Effector memory CD4-positive, alpha-beta T cell (primary cell): ENCODE results near the gene CPA1.
"Not testable (repeated sequence)": the region's sequence is repeated elsewhere in the genome, so short reads cannot be mapped to it uniquely, and the experiment has no call there.

Experiments
- DNase-seq, 3 donors: peaks; one replicate each; pipeline ENCODE4 v3.0.0-alpha.2; 2020
- H3K27ac ChIP-seq: 2 replicates; pipeline ENCODE4 v1.7.0; 2013; ENCODE audit warnings: mild to moderate bottlenecking, low read length, moderate library complexity; ENCODE audit not compliant: insufficient read depth, poor library complexity, severe bottlenecking
- H3K27me3 ChIP-seq: replicated peaks from 2 replicates; pipeline ENCODE4 v1.7.0; 2013; ENCODE audit warnings: mild to moderate bottlenecking, low read length; ENCODE audit not compliant: insufficient read depth, control insufficient read depth, poor library complexity, severe bottlenecking
- H3K36me3 ChIP-seq: 2 replicates; pipeline ENCODE4 v1.7.0; 2013; ENCODE audit warnings: mild to moderate bottlenecking, low read length, moderate library complexity; ENCODE audit not compliant: control insufficient read depth, insufficient read depth
- H3K4me1 ChIP-seq: 2 replicates; pipeline ENCODE4 v1.7.0; 2013; ENCODE audit warnings: low read length, mild to moderate bottlenecking; ENCODE audit not compliant: control insufficient read depth, insufficient read depth, poor library complexity, severe bottlenecking
- H3K4me3 ChIP-seq: 2 replicates; pipeline ENCODE4 v1.7.0; 2013; ENCODE audit warnings: low read length, low read depth, mild to moderate bottlenecking; ENCODE audit not compliant: insufficient read depth, poor library complexity, severe bottlenecking
- H3K9me3 ChIP-seq: 2 replicates; pipeline ENCODE4 v1.7.0; 2013; ENCODE audit warnings: mild to moderate bottlenecking, low read length, moderate library complexity; ENCODE audit not compliant: control insufficient read depth

The CPA1 gene

GRCh38 chr7:130372402-130373165 lies 7.7 kb upstream of the CPA1 start:
- H3K36me3 ChIP-seq, result no peaks in the 10 kb centered on the region
- no peaks in the 10 kb centered on the region for H3K9me3 ChIP-seq
- no peak overlapping the region for H3K4me3 ChIP-seq
- H3K4me1 ChIP-seq, result no peaks in the 10 kb centered on the region
- no peaks in the 10 kb centered on the region for H3K27me3 ChIP-seq
- no peak overlapping the region for H3K27ac ChIP-seq
- DNase-seq, result no peak

- Histone ChIP-seq H3K4me3 (no peak overlapping the region), H3K9me3 (no peaks in the 10 kb centered on the region), H3K27ac (no peak overlapping the region), H3K36me3 (no peaks in the 10 kb centered on the region), H3K27me3 (no peaks in the 10 kb centered on the region), H3K4me1 (no peaks in the 10 kb centered on the region)
- DNase-seq, result no peak
Observed at GRCh38 chr7:130374507-130374906, 5.8 kb upstream of the CPA1 start.

GRCh38 chr7:130376461-130376860 lies 3.8 kb upstream of the CPA1 start:
- not testable (repeated sequence) for H3K27me3 ChIP-seq, H3K36me3 ChIP-seq, DNase-seq, H3K9me3 ChIP-seq, H3K4me3 ChIP-seq, H3K4me1 ChIP-seq, H3K27ac ChIP-seq

GRCh38 chr7:130377178-130377577 lies 3.1 kb upstream of the CPA1 start:
- Histone ChIP-seq H3K4me1 (no peaks in the 10 kb centered on the region), H3K27me3 (no peaks in the 10 kb centered on the region), H3K36me3 (no peaks in the 10 kb centered on the region), H3K27ac (no peak overlapping the region), H3K9me3 (no peaks in the 10 kb centered on the region), H3K4me3 (no peak overlapping the region)
- no peak for DNase-seq

GRCh38 chr7:130379019-130379418 lies 1.3 kb upstream of the CPA1 start:
- no peaks in the 10 kb centered on the region for H3K9me3 ChIP-seq
- H3K27ac ChIP-seq, result no peak overlapping the region
- no peaks in the 10 kb centered on the region for H3K27me3 ChIP-seq
- H3K4me3 ChIP-seq, result no peak overlapping the region
- no peaks in the 10 kb centered on the region for H3K36me3 ChIP-seq
- H3K4me1 ChIP-seq, result no peaks in the 10 kb centered on the region
- DNase-seq, result no peak

GRCh38 chr7:130379532-130379920 lies 768 bp upstream of the CPA1 start:
- Histone ChIP-seq H3K4me3 (no peak overlapping the region), H3K27me3 (no peaks in the 10 kb centered on the region), H3K27ac (no peak overlapping the region), H3K36me3 (no peaks in the 10 kb centered on the region), H3K9me3 (no peaks in the 10 kb centered on the region), H3K4me1 (no peaks in the 10 kb centered on the region)
- no peak for DNase-seq

- DNase-seq, result no peak
- Histone ChIP-seq H3K9me3 (no peaks in the 10 kb centered on the region), H3K4me1 (no peaks in the 10 kb centered on the region), H3K27ac (no peak overlapping the region), H3K36me3 (no peaks in the 10 kb centered on the region), H3K27me3 (no peaks in the 10 kb centered on the region), H3K4me3 (no peak overlapping the region)
Observed at GRCh38 chr7:130380861-130381455, 664 bp downstream of the CPA1 start.

GRCh38 chr7:130381468-130382312 lies 1.4 kb downstream of the CPA1 start:
- DNase-seq, result no peak
- Histone ChIP-seq H3K27me3 (no peaks in the 10 kb centered on the region), H3K36me3 (no peaks in the 10 kb centered on the region), H3K4me3 (no peak overlapping the region), H3K27ac (no peak overlapping the region), H3K9me3 (no peaks in the 10 kb centered on the region), H3K4me1 (no peaks in the 10 kb centered on the region)

GRCh38 chr7:130383187-130383980 lies 3.1 kb downstream of the CPA1 start:
- H3K27me3 ChIP-seq, result no peaks in the 10 kb centered on the region
- H3K9me3 ChIP-seq, result no peaks in the 10 kb centered on the region
- H3K36me3 ChIP-seq, result no peaks in the 10 kb centered on the region

More at GRCh38 chr7:130383187-130383980, 3.1 kb downstream of the CPA1 start:
- no peaks in the 10 kb centered on the region for H3K4me1 ChIP-seq
- DNase-seq, result no peak
- no peak overlapping the region for H3K27ac ChIP-seq
- no peak overlapping the region for H3K4me3 ChIP-seq
